ENCODE data around the gene NKAIN2. TPM values are rescaled to one million over a fixed set of nuclear protein-coding genes. Genes with fewer than 3 reads are reported as not detected.
"Not testable (repeated sequence)": the region's sequence is repeated elsewhere in the genome, so short reads cannot be mapped to it uniquely, and the experiment has no call there.

The NKAIN2 gene
- polyA plus RNA-seq, 4 donors = 15.4 to 31.2 (median 23.4) TPM

GRCh38 chr6:124539096-124539495 lies 735.4 kb downstream of the NKAIN2 start:
- DNase-seq (ENCODE audit: low read depth in 4 of 4, low spot score in 2 of 4) = no peak

- DNase-seq (ENCODE audit: low read depth in 4 of 4, low spot score in 2 of 4) = no peak
Measured at GRCh38 chr6:124541573-124541972, 737.9 kb downstream of the NKAIN2 start.

- DNase-seq (ENCODE audit: low read depth in 4 of 4, low spot score in 2 of 4) = no peak
Measured at GRCh38 chr6:124546601-124547000, 742.9 kb downstream of the NKAIN2 start.

- DNase-seq (ENCODE audit: low read depth in 4 of 4, low spot score in 2 of 4) = no peak
Measured at GRCh38 chr6:124551711-124552233, 748.1 kb downstream of the NKAIN2 start.

- DNase-seq (ENCODE audit: low read depth in 4 of 4, low spot score in 2 of 4) = no peak
Measured at GRCh38 chr6:124557873-124558272, 754.2 kb downstream of the NKAIN2 start.

- DNase-seq (ENCODE audit: low read depth in 4 of 4, low spot score in 2 of 4) = not testable (repeated sequence)
Measured at GRCh38 chr6:124560078-124560477, 756.4 kb downstream of the NKAIN2 start.

GRCh38 chr6:124560873-124561567 lies 757.4 kb downstream of the NKAIN2 start:
- DNase-seq (ENCODE audit: low read depth in 4 of 4, low spot score in 2 of 4) = no peak

- no peak for DNase-seq (ENCODE audit: low read depth in 4 of 4, low spot score in 2 of 4)
Measured at GRCh38 chr6:124561635-124562130, 758.0 kb downstream of the NKAIN2 start.

- not testable (repeated sequence) for DNase-seq (ENCODE audit: low read depth in 4 of 4, low spot score in 2 of 4)
Measured at GRCh38 chr6:124564125-124564524, 760.5 kb downstream of the NKAIN2 start.

- no peak for DNase-seq (ENCODE audit: low read depth in 4 of 4, low spot score in 2 of 4)
Measured at GRCh38 chr6:124567401-124567800, 763.7 kb downstream of the NKAIN2 start.

GRCh38 chr6:124573953-124574352 lies 770.3 kb downstream of the NKAIN2 start:
- DNase-seq (ENCODE audit: low read depth in 4 of 4, low spot score in 2 of 4) = no peak

GRCh38 chr6:124577734-124578281 lies 774.1 kb downstream of the NKAIN2 start:
- no peak for DNase-seq (ENCODE audit: low read depth in 4 of 4, low spot score in 2 of 4)

- DNase-seq (ENCODE audit: low read depth in 4 of 4, low spot score in 2 of 4) = no peak
Measured at GRCh38 chr6:124590001-124590400, 786.3 kb downstream of the NKAIN2 start.

- DNase-seq (ENCODE audit: low read depth in 4 of 4, low spot score in 2 of 4) = no peak
Measured at GRCh38 chr6:124599656-124600055, 796.0 kb downstream of the NKAIN2 start.

- no peak for DNase-seq (ENCODE audit: low read depth in 4 of 4, low spot score in 2 of 4)
Measured at GRCh38 chr6:124604719-124605118, 801.1 kb downstream of the NKAIN2 start.

- no peak for DNase-seq (ENCODE audit: low read depth in 4 of 4, low spot score in 2 of 4)
Measured at GRCh38 chr6:124607119-124607627, 803.5 kb downstream of the NKAIN2 start.

- no peak for DNase-seq (ENCODE audit: low read depth in 4 of 4, low spot score in 2 of 4)
Measured at GRCh38 chr6:124613031-124613430, 809.4 kb downstream of the NKAIN2 start.

- DNase-seq (ENCODE audit: low read depth in 4 of 4, low spot score in 2 of 4) = no peak
Measured at GRCh38 chr6:124622351-124622750, 818.7 kb downstream of the NKAIN2 start.

GRCh38 chr6:124633655-124634054 lies 830.0 kb downstream of the NKAIN2 start:
- no peak for DNase-seq (ENCODE audit: low read depth in 4 of 4, low spot score in 2 of 4)

- no peak for DNase-seq (ENCODE audit: low read depth in 4 of 4, low spot score in 2 of 4)
Measured at GRCh38 chr6:124640432-124640831, 836.8 kb downstream of the NKAIN2 start.

- no peak for DNase-seq (ENCODE audit: low read depth in 4 of 4, low spot score in 2 of 4)
Measured at GRCh38 chr6:124655866-124656265, 852.2 kb downstream of the NKAIN2 start.

GRCh38 chr6:124658053-124658452 lies 854.4 kb downstream of the NKAIN2 start:
- no peak for DNase-seq (ENCODE audit: low read depth in 4 of 4, low spot score in 2 of 4)
